ENCODE measurements around the gene AMN1. TPM values are rescaled to one million over a fixed set of nuclear protein-coding genes. Genes with fewer than 3 reads are reported as not detected.

Gene AMN1
- total and polyA plus RNA-seq, 3 donors from 2014 or later = 44.9 to 127 (median 51.1) TPM

DNA sequence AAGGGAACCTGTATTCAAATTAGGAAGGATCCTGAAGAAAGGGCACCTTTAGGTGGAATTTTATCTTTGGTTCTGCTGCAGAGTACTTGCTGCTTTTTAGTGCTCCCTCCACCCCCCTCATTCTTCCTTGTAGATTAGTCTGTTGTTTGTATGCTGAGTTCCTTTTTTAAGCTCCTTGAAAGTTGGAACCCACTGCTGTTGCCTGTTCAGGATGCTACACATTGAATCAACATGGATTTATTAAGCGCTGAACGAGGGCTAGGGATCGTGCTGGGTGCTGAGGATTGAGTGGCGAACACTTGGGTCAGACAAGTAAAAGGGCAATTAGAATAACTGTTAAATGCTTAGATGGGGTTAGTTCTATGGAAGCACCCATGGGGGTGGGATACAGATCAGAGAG, 884 bp upstream of the AMN1 start:
- Histone ChIP-seq H3K27me3 (no peaks in the 10 kb centered on the region), H3K9me3 (no peaks in the 10 kb centered on the region), H3K27ac (peak overlapping the region; percentile 90 to 98), H3K4me1 (peaks cover 31% of the 10 kb centered on the region), H3K4me3 (peak overlapping the region; percentile 78 to 86), H3K36me3 (ENCODE audit: low read depth, missing control alignments) (no peaks in the 10 kb centered on the region)
- DNase-seq = no peak
- 55 to 71% methylated on average over 4 of the region's 4 CpGs for WGBS, 2 donors
- TF ChIP-seq, protein P1, sequence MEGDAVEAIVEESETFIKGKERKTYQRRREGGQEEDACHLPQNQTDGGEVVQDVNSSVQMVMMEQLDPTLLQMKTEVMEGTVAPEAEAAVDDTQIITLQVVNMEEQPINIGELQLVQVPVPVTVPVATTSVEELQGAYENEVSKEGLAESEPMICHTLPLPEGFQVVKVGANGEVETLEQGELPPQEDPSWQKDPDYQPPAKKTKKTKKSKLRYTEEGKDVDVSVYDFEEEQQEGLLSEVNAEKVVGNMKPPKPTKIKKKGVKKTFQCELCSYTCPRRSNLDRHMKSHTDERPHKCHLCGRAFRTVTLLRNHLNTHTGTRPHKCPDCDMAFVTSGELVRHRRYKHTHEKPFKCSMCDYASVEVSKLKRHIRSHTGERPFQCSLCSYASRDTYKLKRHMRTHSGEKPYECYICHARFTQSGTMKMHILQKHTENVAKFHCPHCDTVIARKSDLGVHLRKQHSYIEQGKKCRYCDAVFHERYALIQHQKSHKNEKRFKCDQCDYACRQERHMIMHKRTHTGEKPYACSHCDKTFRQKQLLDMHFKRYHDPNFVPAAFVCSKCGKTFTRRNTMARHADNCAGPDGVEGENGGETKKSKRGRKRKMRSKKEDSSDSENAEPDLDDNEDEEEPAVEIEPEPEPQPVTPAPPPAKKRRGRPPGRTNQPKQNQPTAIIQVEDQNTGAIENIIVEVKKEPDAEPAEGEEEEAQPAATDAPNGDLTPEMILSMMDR (IDR thresholded peaks at IDR 0.05) = no peak
- no peak for TF ChIP-seq POLR2A (IDR thresholded peaks at IDR 0.05)
- intact Hi-C loops (cut with DNase I; ENCODE audit: low total_unique reads) = no loop called here

DNA sequence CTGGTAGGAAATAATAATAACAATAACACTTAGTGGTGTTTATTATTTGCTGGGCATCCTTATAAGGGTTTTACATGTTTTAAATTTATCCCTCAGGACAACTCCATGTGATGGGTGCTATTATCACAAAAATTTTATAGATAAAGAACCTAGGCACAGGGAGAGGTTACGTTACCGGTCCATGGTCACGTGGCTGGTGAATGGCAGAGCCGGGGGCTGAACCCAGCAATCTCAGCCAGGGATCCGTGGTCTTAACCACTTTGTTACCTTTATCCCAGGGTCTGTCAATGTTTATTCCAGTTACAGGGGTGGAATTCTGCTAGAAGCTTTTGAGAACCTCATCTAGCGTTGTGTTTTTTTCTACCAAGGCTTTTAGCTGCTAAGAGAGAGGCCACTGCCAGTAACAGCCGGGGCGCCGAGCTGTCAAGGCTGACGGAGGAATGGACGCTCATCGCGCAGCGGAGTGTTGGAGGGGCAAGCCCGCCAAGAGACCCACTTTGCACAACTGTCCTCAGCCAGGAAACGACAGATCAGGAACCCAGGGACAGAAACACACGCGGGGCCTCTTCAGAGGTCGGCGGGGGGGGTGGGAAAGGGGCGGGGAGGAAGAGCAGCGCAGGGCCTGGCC, 418 bp downstream of the AMN1 start:
- Histone ChIP-seq H3K27ac (peak overlapping the region; percentile 90 to 98), H3K36me3 (ENCODE audit: low read depth, missing control alignments) (no peaks in the 10 kb centered on the region), H3K27me3 (no peaks in the 10 kb centered on the region), H3K9me3 (no peaks in the 10 kb centered on the region), H3K4me1 (peaks cover 31% of the 10 kb centered on the region), H3K4me3 (peak overlapping the region; percentile 78 to 86)
- TF ChIP-seq, protein P1 (IDR thresholded peaks at IDR 0.05) = no peak
- TF ChIP-seq POLR2A (IDR thresholded peaks at IDR 0.05) = no peak
- intact Hi-C loops (cut with DNase I; ENCODE audit: low total_unique reads) = no loop called here
- 0 to 1% methylated on average over 16 to 22 of the region's 22 CpGs for WGBS, 2 donors
- peak; percentile 75 for DNase-seq

DNA sequence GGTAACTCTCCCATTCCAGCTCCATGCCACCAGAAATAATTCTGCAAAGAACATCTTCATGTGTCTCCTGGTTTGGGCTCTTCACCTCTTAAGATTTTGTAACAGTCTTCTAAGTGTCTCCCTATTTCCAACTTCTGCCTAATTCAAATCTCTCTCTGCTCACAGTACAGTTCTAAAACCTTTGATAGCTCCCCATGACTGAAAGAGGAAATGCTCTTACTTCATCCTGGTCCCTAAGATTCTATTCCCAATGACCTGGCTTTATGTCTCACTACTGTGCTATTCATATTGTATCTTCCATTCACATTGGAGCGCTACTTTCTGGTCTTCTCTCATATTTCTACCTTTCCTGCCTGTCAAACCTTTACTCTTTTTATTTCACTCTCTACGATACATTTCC, 1.6 kb downstream of the AMN1 start:
- no peak overlapping the region for H3K27ac ChIP-seq
- intact Hi-C loops (cut with DNase I; ENCODE audit: low total_unique reads) = no loop called here
- H3K4me3 ChIP-seq = no peak overlapping the region
- no peaks in the 10 kb centered on the region for H3K9me3 ChIP-seq
- 80 to 81% methylated on average over 2 of the region's 2 CpGs for WGBS, 2 donors
- no peaks in the 10 kb centered on the region for H3K27me3 ChIP-seq
- peaks cover 23% of the 10 kb centered on the region for H3K4me1 ChIP-seq
- TF ChIP-seq, protein P1 (IDR thresholded peaks at IDR 0.05) = no peak
- no peak for TF ChIP-seq POLR2A (IDR thresholded peaks at IDR 0.05)
- no peaks in the 10 kb centered on the region for H3K36me3 ChIP-seq (ENCODE audit: low read depth, missing control alignments)
- no peak for DNase-seq

DNA sequence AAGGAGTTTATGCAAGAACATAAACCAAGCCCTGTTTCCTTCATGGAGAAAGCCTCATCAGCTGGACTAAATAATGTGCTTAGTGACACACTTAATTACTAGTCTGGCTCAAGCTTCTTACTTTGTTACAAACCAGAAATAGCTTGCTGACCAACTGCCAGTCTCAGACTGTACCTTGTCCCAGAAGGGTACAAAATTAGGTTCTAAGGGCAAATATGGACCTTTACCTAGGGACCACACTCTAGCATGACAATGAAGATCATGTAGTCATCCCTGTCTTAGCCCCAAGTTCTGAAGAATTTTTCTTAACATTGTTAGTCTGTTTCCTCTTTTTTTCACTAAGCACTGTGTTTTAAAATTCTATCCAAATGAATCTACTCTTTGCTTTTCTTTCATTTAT, 2.2 kb downstream of the AMN1 start:
- intact Hi-C loops (cut with DNase I; ENCODE audit: low total_unique reads) = no loop called here
- H3K36me3 ChIP-seq (ENCODE audit: low read depth, missing control alignments) = no peaks in the 10 kb centered on the region
- H3K4me3 ChIP-seq = no peak overlapping the region
- no peak for DNase-seq
- no peak overlapping the region for H3K27ac ChIP-seq
- TF ChIP-seq, protein P1 (IDR thresholded peaks at IDR 0.05) = no peak
- no peak for TF ChIP-seq POLR2A (IDR thresholded peaks at IDR 0.05)
- peaks cover 19% of the 10 kb centered on the region for H3K4me1 ChIP-seq
- H3K27me3 ChIP-seq = no peaks in the 10 kb centered on the region
- no peaks in the 10 kb centered on the region for H3K9me3 ChIP-seq

DNA sequence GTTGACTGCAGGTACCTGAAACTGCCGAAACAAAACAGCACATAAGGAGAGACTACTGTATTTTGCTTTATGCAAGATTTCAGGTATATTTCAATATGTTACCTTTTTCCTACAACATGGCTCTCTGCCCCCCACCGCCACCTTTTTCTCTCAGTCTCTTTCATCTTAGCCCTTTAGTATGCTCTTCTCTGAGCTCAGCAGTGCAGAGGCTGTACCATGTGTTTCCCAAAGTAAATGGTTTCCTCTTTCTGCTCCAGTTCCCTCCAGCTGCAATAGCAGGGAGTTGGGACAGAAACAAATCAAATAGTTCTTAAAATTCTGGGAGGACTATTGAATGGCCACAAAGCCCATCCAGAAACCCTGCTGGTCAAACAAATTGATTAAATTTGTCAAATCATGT, 4.3 kb downstream of the AMN1 start:
- TF ChIP-seq POLR2A (IDR thresholded peaks at IDR 0.05) = no peak
- TF ChIP-seq, protein P1 (IDR thresholded peaks at IDR 0.05) = no peak
- no peak overlapping the region for H3K27ac ChIP-seq
- H3K4me1 ChIP-seq = peaks cover 3% of the 10 kb centered on the region
- no peaks in the 10 kb centered on the region for H3K36me3 ChIP-seq (ENCODE audit: low read depth, missing control alignments)
- no peaks in the 10 kb centered on the region for H3K9me3 ChIP-seq
- no peak for DNase-seq
- no peaks in the 10 kb centered on the region for H3K27me3 ChIP-seq
- whole genome bisulfite sequencing, 2 donors = 86 to 91% methylated on average over 2 of the region's 2 CpGs
- intact Hi-C loops (cut with DNase I; ENCODE audit: low total_unique reads) = no loop called here
- no peak overlapping the region for H3K4me3 ChIP-seq

All from testis (tissue), 3 donors.